HepG2 (cell line): ENCODE data around the gene CD4. TPM values are rescaled to one million over a fixed set of nuclear protein-coding genes. Genes with fewer than 3 reads are reported as not detected.

Experiments
- KLF15 ChIP-seq: sonication (generic); formaldehyde crosslinking; IDR thresholded peaks from 2 replicates; pipeline ENCODE4 v1.8.1; 2023; ENCODE audit warnings: borderline replicate concordance, mild to moderate bottlenecking, inconsistent platforms, missing genetic modification reagents, mixed read lengths
- NCOA1 ChIP-seq: sonication (generic); formaldehyde crosslinking; IDR thresholded peaks from 2 replicates; pipeline ENCODE4 v1.9.0; 2021; ENCODE audit warnings: missing genetic modification reagents
- SALL1 ChIP-seq: sonication (generic); formaldehyde crosslinking; IDR thresholded peaks from 2 replicates; pipeline ENCODE4 v1.8.0; 2022; ENCODE audit warnings: mild to moderate bottlenecking, missing genetic modification reagents
- SAP130 ChIP-seq: IDR thresholded peaks from 2 replicates; pipeline ENCODE4 v1.6.1; 2016; ENCODE audit warnings: low read depth
- SNAI1 ChIP-seq: sonication (generic); formaldehyde crosslinking; IDR thresholded peaks from 2 replicates; pipeline ENCODE4 v1.5.0; 2020; ENCODE audit warnings: mild to moderate bottlenecking, missing genetic modification reagents, borderline replicate concordance
- SOX5 ChIP-seq: IDR thresholded peaks from 2 replicates; pipeline ENCODE4 v1.6.1; 2016; ENCODE audit warnings: borderline replicate concordance
- ZNF354B ChIP-seq: sonication (generic); formaldehyde crosslinking; IDR thresholded peaks from 2 replicates; pipeline ENCODE4 v1.8.0; 2022; ENCODE audit warnings: mild to moderate bottlenecking, missing genetic modification reagents
- ZNF775 ChIP-seq: sonication (generic); formaldehyde crosslinking; IDR thresholded peaks from 2 replicates; pipeline ENCODE4 v1.4.0; 2020; ENCODE audit warnings: missing genetic modification reagents, mild to moderate bottlenecking, moderate library complexity, borderline replicate concordance
- polyA plus RNA-seq, 8 experiments: library from polyadenylated mRNA; depleted of rRNA in 3 of 8; stranded (reverse) in 7 of 8; unstranded in 1 of 8; fragments of >200 nt; fragmentation: Illumina TruSeq in 4 of 8; extraction: Trizol in 4 of 8; gene quantifications; 2 replicates each; pipeline versions ENCODE4 v1.2.1 to v1.2.3, GENCODE V29; 2011 to 2016; ENCODE audit warnings: low read depth in 4 of 8, missing spikeins in 1 of 8, mixed read lengths in 1 of 8; ENCODE audit not compliant: insufficient read depth in 1 of 8
- total RNA-seq, 5 experiments: library from RNA; depleted of rRNA; stranded (reverse); fragments of >200 nt; fragmentation: Illumina TruSeq; extraction: Trizol; gene quantifications; 2 replicates each; pipeline ENCODE4 v1.2.3, GENCODE V29; 2016; ENCODE audit warnings: low read depth in 1 of 5
- TF ChIP-seq, protein P1 (sequence below): sonication (generic); formaldehyde crosslinking; IDR thresholded peaks from 2 replicates; pipeline ENCODE4 v1.4.0; 2020; ENCODE audit warnings: missing genetic modification reagents, borderline replicate concordance
- TF ChIP-seq, protein P2 (sequence below): sonication (generic); formaldehyde crosslinking; IDR thresholded peaks from 2 replicates; pipeline ENCODE4 v1.9.0; 2021; ENCODE audit warnings: mild to moderate bottlenecking, missing genetic modification reagents
- TF ChIP-seq, protein P3 (sequence below): sonication (generic); formaldehyde crosslinking; IDR thresholded peaks from 2 replicates; pipeline ENCODE4 v1.8.1; 2022; ENCODE audit warnings: mild to moderate bottlenecking, missing genetic modification reagents
- TF ChIP-seq, protein P4 (sequence below): sonication (generic); formaldehyde crosslinking; IDR thresholded peaks from 2 replicates; pipeline ENCODE4 v1.4.0; 2020; ENCODE audit warnings: mild to moderate bottlenecking, missing genetic modification reagents, borderline replicate concordance

CD4 gene
- total and polyA plus RNA-seq, 2 of the 13 experiments (the other 11 are each of a cell fraction or from before 2014, with no cell fraction given): 0.07 to 0.95 TPM

DNA sequence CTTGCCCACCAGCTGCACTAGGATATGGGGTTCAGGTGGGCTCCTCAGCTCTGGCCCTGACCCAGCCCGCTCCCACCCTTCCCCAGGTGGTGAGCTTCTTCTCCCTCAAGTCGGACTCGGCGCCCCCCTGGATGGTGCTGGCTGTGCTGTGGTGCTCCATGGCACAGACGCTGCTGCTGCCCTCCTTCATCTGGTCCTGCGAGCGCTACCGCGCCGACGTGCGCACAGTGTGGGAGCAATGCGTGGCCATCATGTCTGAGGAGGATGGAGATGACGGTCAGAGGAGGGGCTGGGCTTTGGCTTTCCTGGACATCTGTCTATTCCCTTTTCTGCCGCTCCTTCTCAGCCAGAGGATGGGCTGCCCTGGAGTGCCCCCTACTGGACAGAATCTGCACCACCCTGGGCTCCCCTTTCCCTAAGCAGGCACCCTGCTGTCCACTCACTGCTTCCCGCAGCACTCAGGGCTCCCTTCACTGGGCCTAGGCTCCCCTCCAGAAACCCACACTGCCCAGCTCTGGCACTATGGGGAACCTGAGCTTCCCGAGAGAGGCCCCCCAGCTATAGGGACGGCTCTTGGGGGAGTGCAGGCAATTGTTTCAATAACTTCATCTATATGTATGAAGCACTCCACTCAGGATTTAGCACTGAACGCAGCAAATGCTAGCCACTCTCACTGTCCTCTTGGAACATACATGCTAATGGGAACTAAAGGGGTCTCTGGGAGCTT, 36.2 kb downstream of the CD4 start (continued):
- TF ChIP-seq, protein P1, sequence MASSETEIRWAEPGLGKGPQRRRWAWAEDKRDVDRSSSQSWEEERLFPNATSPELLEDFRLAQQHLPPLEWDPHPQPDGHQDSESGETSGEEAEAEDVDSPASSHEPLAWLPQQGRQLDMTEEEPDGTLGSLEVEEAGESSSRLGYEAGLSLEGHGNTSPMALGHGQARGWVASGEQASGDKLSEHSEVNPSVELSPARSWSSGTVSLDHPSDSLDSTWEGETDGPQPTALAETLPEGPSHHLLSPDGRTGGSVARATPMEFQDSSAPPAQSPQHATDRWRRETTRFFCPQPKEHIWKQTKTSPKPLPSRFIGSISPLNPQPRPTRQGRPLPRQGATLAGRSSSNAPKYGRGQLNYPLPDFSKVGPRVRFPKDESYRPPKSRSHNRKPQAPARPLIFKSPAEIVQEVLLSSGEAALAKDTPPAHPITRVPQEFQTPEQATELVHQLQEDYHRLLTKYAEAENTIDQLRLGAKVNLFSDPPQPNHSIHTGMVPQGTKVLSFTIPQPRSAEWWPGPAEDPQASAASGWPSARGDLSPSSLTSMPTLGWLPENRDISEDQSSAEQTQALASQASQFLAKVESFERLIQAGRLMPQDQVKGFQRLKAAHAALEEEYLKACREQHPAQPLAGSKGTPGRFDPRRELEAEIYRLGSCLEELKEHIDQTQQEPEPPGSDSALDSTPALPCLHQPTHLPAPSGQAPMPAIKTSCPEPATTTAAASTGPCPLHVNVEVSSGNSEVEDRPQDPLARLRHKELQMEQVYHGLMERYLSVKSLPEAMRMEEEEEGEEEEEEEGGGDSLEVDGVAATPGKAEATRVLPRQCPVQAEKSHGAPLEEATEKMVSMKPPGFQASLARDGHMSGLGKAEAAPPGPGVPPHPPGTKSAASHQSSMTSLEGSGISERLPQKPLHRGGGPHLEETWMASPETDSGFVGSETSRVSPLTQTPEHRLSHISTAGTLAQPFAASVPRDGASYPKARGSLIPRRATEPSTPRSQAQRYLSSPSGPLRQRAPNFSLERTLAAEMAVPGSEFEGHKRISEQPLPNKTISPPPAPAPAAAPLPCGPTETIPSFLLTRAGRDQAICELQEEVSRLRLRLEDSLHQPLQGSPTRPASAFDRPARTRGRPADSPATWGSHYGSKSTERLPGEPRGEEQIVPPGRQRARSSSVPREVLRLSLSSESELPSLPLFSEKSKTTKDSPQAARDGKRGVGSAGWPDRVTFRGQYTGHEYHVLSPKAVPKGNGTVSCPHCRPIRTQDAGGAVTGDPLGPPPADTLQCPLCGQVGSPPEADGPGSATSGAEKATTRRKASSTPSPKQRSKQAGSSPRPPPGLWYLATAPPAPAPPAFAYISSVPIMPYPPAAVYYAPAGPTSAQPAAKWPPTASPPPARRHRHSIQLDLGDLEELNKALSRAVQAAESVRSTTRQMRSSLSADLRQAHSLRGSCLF (CRISPR knock-in tag): no peak
- no peak for TF ChIP-seq NCOA1 (CRISPR knock-in tag)
- no peak for TF ChIP-seq ZNF775
- TF ChIP-seq, protein P2, sequence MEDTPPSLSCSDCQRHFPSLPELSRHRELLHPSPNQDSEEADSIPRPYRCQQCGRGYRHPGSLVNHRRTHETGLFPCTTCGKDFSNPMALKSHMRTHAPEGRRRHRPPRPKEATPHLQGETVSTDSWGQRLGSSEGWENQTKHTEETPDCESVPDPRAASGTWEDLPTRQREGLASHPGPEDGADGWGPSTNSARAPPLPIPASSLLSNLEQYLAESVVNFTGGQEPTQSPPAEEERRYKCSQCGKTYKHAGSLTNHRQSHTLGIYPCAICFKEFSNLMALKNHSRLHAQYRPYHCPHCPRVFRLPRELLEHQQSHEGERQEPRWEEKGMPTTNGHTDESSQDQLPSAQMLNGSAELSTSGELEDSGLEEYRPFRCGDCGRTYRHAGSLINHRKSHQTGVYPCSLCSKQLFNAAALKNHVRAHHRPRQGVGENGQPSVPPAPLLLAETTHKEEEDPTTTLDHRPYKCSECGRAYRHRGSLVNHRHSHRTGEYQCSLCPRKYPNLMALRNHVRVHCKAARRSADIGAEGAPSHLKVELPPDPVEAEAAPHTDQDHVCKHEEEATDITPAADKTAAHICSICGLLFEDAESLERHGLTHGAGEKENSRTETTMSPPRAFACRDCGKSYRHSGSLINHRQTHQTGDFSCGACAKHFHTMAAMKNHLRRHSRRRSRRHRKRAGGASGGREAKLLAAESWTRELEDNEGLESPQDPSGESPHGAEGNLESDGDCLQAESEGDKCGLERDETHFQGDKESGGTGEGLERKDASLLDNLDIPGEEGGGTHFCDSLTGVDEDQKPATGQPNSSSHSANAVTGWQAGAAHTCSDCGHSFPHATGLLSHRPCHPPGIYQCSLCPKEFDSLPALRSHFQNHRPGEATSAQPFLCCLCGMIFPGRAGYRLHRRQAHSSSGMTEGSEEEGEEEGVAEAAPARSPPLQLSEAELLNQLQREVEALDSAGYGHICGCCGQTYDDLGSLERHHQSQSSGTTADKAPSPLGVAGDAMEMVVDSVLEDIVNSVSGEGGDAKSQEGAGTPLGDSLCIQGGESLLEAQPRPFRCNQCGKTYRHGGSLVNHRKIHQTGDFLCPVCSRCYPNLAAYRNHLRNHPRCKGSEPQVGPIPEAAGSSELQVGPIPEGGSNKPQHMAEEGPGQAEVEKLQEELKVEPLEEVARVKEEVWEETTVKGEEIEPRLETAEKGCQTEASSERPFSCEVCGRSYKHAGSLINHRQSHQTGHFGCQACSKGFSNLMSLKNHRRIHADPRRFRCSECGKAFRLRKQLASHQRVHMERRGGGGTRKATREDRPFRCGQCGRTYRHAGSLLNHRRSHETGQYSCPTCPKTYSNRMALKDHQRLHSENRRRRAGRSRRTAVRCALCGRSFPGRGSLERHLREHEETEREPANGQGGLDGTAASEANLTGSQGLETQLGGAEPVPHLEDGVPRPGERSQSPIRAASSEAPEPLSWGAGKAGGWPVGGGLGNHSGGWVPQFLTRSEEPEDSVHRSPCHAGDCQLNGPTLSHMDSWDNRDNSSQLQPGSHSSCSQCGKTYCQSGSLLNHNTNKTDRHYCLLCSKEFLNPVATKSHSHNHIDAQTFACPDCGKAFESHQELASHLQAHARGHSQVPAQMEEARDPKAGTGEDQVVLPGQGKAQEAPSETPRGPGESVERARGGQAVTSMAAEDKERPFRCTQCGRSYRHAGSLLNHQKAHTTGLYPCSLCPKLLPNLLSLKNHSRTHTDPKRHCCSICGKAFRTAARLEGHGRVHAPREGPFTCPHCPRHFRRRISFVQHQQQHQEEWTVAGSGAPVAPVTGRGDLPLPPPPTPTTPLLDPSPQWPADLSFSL (CRISPR knock-in tag): no peak
- TF ChIP-seq SNAI1 (CRISPR knock-in tag): no peak
- 0 out of 2 replicates have a peak, but pooled peaks have one; percentile 11 for TF ChIP-seq SOX5 (CRISPR knock-in tag)
- TF ChIP-seq, protein P3, sequence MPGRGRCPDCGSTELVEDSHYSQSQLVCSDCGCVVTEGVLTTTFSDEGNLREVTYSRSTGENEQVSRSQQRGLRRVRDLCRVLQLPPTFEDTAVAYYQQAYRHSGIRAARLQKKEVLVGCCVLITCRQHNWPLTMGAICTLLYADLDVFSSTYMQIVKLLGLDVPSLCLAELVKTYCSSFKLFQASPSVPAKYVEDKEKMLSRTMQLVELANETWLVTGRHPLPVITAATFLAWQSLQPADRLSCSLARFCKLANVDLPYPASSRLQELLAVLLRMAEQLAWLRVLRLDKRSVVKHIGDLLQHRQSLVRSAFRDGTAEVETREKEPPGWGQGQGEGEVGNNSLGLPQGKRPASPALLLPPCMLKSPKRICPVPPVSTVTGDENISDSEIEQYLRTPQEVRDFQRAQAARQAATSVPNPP (CRISPR knock-in tag): no peak
- TF ChIP-seq ZNF354B (CRISPR knock-in tag): no peak
- TF ChIP-seq, protein P4, sequence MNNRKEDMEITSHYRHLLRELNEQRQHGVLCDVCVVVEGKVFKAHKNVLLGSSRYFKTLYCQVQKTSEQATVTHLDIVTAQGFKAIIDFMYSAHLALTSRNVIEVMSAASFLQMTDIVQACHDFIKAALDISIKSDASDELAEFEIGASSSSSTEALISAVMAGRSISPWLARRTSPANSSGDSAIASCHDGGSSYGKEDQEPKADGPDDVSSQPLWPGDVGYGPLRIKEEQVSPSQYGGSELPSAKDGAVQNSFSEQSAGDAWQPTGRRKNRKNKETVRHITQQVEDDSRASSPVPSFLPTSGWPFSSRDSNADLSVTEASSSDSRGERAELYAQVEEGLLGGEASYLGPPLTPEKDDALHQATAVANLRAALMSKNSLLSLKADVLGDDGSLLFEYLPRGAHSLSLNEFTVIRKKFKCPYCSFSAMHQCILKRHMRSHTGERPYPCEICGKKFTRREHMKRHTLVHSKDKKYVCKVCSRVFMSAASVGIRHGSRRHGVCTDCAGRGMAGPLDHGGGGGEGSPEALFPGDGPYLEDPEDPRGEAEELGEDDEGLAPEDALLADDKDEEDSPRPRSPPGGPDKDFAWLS (CRISPR knock-in tag): no peak
- TF ChIP-seq SAP130 (CRISPR knock-in tag): peak; percentile 44; the same call in 1 of the 2 replicates
- TF ChIP-seq KLF15: no peak
- TF ChIP-seq SALL1: peak; percentile 39; the same call in 1 of the 2 replicates
